GM19324 (cell line): ENCODE measurements around the gene ITIH6.
"Not testable (repeated sequence)": the region's sequence is repeated elsewhere in the genome, so short reads cannot be mapped to it uniquely, and the experiment has no call there.

Experiments
- ATAC-seq: cut with Tn5 transposase; IDR thresholded peaks from one replicate; pipeline ENCODE4 v1.9.1; 2021; ENCODE audit warnings: mild to moderate bottlenecking, moderate library complexity; ENCODE audit not compliant: unreplicated experiment, low FRiP score

ITIH6 gene

DNA sequence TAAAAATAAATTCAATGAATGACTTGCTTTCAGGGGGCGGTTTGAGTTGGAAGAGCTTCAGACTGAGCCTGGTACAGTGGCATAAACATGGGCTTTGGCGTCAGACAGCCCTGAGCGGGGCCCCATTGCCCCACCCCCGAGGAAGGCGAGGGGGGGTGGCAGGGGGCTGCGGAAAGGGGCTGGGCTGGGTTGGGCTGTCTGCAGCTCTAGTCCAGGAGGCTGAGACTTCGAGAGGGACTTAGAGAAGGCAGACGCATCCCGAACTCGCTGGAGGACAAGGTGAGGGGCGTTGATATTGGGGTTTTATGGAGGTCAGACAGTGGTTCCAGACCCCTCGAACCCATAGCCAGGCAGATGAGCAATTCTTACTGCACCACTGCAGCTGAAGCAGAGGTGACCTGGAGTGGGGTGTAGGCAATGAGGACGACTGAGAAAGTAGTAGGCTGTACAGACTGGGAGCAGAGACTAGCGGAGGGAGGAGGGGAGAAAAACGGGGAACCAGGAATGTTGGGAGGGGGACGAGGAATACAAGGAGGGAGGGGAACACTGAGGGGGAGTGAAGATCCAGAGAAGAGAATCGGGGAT lies 9.6 kb upstream of the ITIH6 start, which contains the start of gene MAGED2:
Gene MAGED2, plus strand, starts transcription at position 222 of the 585 bp plus-strand sequence. CDS start 1,587 bp downstream, outside the sequence.
- ATAC-seq, result no peak

GRCh38 chrX:54799046-54799445 lies 991 bp upstream of the ITIH6 start:
- no peak for ATAC-seq

- ATAC-seq, result no peak
Measured at GRCh38 chrX:54794795-54795194, 3.3 kb downstream of the ITIH6 start.

DNA sequence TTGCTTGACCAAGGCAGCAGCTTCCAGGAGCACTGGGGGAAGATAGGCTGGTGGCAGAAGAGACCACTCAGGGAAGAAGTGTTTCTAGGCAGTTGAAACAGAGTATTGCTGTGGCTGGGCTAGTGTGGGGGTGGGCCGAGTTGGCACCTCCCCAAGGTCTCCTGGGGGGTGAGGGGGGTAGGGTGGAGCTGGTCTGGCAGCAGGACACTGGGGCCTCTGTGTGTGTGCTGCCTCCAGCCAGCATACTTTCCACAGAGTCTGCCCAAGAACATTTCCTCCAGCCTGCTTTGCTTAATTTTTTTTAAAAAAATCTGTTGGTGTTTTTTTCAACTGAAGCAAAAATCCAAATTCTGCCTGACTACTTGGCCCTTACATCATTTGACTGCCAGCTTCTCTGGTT lies 4.0 kb downstream of the ITIH6 start:
- ATAC-seq, result no peak

- not testable (repeated sequence) for ATAC-seq
Measured at GRCh38 chrX:54789405-54789804, 8.7 kb downstream of the ITIH6 start.

DNA sequence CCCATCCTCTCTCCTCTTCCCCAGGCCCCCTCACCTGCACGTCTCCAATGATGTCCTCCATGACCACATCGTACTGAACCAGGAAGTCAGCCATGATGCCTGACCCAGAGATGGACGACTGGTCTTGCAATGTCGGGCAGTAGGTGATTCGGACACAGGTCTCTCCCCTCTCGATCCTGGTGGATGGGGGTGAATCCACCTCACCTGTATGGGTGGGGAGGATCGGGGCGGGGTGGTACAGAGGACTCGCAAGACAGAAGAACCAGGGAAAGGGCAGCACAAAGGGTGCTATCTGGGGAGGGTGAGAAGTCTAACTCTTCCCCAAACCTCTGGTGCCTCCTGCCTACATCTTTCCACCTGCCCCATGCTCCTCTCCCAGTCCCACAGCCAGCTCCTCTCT lies 9.6 kb downstream of the ITIH6 start:
- no peak for ATAC-seq

- ATAC-seq, result no peak
Measured at GRCh38 chrX:54786967-54787366, 11.1 kb downstream of the ITIH6 start.

- no peak for ATAC-seq
Measured at GRCh38 chrX:54785901-54786300, 12.2 kb downstream of the ITIH6 start.

- no peak for ATAC-seq
Measured at GRCh38 chrX:54776987-54777672, 20.9 kb downstream of the ITIH6 start.

DNA sequence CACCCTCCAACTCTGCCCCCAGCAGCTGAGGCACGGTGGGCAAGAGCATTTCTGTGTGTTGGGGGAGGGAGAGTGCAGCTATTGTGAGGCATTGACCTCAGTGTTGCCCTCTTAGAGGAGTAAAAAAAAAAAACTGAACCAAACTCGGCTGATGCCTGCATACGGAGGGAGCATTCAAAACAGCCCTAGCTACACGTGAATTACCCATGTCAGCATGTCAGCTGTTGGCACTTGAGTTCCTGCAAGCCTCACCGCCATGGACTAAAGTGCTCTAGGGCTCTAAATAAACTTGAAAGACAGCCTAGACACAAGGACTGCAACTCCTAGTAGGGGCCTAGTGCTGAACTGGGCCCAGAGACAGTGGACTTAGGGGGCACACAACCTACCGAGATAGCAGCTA lies 22.0 kb downstream of the ITIH6 start:
- no peak for ATAC-seq

DNA sequence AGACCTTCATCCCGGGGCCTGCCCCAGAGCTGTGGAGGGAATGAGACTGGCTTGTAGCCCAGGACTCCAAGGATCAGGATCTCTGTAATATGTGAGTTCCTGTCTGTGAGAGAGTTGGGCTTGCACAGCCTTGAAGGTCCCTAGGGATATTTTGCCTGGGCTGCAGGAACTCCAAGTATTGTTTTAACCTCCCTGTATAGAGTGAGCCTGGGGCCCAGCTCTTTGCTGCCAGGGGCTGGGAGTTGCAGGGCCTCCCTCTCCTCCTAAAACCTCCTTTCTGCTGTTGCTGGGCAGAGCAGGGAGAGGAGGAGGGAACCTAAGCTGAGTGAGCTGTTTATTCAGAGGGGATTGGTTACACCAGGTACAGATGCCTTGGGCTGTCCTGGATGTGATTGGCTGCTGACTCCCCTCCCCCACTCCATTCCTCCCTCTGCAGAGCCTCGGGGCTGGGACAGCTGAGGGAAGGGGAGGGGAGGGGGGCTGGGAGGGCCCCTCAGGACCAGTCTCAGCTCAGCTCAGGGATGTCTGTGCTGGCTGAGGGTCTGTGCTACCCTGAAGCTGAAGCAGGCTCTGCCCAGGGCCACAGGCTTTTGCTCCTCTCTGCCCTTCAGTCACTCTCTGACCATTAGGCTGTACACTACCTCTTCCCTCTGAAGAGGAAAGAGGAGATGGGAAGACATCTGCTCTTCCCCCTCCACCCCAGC lies 23.5 kb downstream of the ITIH6 start:
- ATAC-seq, result not testable (repeated sequence)

DNA sequence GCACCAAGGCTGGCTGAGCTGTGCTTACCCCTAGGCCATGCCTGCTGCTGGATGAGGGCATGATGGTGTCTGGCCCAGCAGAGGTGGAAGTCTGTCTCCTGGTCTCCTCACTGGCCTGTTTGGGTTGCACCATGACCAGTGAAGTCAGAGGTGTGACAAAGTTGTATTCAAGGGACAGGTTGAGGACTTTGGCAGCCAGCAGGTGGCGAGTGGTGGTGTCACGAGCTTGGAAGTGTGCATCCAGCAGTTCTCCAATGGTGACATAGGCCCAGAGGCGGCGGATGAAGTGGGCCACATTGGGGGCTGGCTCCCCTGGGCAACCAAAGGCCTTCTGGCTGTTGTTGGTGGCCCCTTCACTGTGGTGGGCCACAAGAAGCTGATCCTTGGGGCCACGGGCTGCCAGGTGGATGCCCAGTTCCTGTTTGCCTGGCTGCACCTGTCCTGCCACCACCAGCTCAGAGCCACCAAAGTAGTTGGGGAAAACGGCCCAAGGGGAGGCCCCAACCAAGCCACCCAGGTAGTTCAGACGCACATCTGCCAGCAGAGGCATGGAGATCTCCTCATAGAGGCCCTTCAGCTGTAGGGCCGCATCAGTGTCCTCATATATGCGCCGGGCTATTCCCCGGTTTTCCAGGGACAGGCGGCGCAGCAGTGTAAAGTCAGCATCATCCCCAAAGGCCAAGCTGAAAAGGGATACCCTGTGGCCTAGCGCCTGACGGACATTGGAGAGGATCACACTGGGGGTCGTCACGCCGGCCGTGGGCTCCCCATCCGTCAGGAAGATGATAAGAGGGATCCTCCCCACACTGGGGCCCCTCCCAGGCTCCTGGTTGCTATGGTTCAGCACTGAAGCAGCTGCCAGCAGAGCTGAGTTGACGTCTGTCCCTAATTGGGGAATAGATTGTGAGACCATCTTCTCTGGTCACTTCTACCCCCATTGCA lies 39.7 kb downstream of the ITIH6 start:
- no peak for ATAC-seq

GRCh38 chrX:54754854-54755253 lies 43.2 kb downstream of the ITIH6 start:
- ATAC-seq, result no peak

- ATAC-seq, result no peak
Measured at GRCh38 chrX:54748626-54749025, 49.4 kb downstream of the ITIH6 start.

- no peak for ATAC-seq
Measured at GRCh38 chrX:54747733-54748393, 50.2 kb downstream of the ITIH6 start.

DNA sequence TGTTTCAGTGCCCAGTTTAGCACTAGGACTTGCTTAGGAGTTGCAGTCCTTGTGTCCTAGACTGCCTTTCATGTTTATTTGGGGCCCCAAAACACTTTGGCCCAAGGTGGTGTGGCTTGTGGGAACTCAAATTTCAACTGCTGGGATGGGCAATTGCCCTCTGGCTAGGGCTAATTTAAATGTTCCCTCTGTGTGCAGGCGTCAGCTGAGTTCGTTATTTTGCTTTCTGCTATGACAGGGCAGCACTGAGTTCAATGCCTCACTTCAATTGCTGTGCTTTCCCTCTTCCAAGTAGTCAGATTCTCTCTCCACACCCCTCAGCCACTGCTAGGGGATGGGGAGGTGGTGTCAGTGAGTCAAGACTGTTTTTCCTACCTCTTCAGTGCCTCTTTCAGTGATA lies 51.1 kb downstream of the ITIH6 start:
- ATAC-seq, result no peak

- ATAC-seq, result no peak
Measured at GRCh38 chrX:54745676-54746075, 52.4 kb downstream of the ITIH6 start.

- ATAC-seq, result not testable (repeated sequence)
Measured at GRCh38 chrX:54738567-54738966, 59.5 kb downstream of the ITIH6 start.

DNA sequence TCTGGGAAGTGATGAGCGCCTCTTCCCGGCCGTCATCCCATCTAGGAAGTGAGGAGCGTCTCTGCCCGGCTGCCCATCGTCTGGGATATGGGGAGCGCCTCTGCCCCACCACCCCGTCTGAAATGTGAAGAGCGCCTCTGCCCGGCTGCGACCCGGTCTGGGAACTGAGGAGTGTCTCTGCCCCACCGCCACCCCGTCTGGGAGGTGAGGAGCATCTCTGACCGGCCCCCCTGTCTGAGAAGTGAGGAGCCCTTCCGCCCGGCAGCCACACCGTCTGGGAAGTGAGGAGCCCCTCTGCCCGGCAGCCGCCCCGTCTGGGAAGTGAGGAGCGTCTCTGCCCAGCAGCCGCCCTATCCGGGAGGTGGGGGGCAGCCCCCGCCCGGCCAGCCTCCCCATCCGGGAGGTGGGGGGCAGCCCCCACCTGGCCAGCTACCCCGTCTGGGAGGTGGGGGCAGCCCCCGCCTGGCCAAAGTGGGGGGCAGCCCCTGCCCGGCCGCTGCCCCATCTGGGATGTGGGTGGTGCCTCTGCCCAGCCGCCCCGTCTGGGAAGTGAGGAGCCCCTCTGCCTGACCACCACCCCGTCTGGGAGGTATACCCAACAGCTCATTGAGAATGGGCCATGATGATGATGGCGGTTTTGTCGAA lies 61.6 kb downstream of the ITIH6 start:
- ATAC-seq, result not testable (repeated sequence)

- no peak for ATAC-seq
Measured at GRCh38 chrX:54721424-54721823, 76.6 kb downstream of the ITIH6 start.
